Coronary artery (tissue), 2 donors: Measurements from ENCODE around the gene CMC2.

Experiments used
- DNase-seq: peaks from one replicate; pipeline ENCODE4 v3.0.0-alpha.2; 2017; ENCODE audit warnings: low spot score
- H3K27ac ChIP-seq, 2 donors: fragments of 200-600 bp; sonication (generic); one replicate each; pipeline ENCODE4 v1.5.1; 2016 to 2019
- H3K4me3 ChIP-seq: fragments of 200-600 bp; sonication (generic); 2 replicates; pipeline ENCODE4 v1.5.1; 2016; ENCODE audit warnings: mild to moderate bottlenecking, moderate library complexity
- TF ChIP-seq, protein P1 (sequence below): fragments of 200-600 bp; sonication (generic); IDR thresholded peaks from one replicate; pipeline ENCODE4 v1.5.1; 2019; ENCODE audit warnings: antibody characterized with exemption

CMC2 gene

DNA sequence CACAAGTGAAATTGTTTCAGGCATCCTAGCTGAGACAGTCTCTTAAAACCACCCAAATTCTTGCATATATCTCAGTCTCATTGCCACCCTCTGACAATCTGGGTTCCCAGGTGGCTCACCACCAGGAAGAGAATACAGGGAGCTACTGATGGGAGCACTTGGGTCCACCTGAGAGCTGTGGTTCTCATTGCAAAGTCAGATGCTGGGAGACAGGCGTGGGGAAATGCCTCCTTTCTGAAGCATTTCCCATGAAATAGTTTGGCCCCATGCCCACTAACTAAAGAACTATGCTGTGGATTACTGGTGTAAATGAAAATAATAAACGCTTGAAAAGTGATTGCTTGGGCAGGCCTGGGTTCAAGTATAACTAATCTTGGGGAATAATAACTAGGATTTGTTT, 70.3 kb downstream of the CMC2 start:
- H3K4me3 ChIP-seq, result no peak overlapping the region
- TF ChIP-seq, protein P1, sequence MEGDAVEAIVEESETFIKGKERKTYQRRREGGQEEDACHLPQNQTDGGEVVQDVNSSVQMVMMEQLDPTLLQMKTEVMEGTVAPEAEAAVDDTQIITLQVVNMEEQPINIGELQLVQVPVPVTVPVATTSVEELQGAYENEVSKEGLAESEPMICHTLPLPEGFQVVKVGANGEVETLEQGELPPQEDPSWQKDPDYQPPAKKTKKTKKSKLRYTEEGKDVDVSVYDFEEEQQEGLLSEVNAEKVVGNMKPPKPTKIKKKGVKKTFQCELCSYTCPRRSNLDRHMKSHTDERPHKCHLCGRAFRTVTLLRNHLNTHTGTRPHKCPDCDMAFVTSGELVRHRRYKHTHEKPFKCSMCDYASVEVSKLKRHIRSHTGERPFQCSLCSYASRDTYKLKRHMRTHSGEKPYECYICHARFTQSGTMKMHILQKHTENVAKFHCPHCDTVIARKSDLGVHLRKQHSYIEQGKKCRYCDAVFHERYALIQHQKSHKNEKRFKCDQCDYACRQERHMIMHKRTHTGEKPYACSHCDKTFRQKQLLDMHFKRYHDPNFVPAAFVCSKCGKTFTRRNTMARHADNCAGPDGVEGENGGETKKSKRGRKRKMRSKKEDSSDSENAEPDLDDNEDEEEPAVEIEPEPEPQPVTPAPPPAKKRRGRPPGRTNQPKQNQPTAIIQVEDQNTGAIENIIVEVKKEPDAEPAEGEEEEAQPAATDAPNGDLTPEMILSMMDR, result no peak
- no peak for DNase-seq
- H3K27ac ChIP-seq, result no peak overlapping the region

GRCh38 chr16:80935691-80936090, 71.0 kb downstream of the CMC2 start:
- H3K4me3 ChIP-seq, result no peak overlapping the region
- TF ChIP-seq, protein P1, result no peak
- no peak for DNase-seq
- no peak overlapping the region for H3K27ac ChIP-seq

GRCh38 chr16:80932708-80933095, 74.0 kb downstream of the CMC2 start:
- H3K4me3 ChIP-seq, result peak overlapping the region; percentile 64
- peak overlapping the region; percentile 38 to 79 for H3K27ac ChIP-seq
- TF ChIP-seq, protein P1, result no peak
- DNase-seq, result peak; percentile 81

DNA sequence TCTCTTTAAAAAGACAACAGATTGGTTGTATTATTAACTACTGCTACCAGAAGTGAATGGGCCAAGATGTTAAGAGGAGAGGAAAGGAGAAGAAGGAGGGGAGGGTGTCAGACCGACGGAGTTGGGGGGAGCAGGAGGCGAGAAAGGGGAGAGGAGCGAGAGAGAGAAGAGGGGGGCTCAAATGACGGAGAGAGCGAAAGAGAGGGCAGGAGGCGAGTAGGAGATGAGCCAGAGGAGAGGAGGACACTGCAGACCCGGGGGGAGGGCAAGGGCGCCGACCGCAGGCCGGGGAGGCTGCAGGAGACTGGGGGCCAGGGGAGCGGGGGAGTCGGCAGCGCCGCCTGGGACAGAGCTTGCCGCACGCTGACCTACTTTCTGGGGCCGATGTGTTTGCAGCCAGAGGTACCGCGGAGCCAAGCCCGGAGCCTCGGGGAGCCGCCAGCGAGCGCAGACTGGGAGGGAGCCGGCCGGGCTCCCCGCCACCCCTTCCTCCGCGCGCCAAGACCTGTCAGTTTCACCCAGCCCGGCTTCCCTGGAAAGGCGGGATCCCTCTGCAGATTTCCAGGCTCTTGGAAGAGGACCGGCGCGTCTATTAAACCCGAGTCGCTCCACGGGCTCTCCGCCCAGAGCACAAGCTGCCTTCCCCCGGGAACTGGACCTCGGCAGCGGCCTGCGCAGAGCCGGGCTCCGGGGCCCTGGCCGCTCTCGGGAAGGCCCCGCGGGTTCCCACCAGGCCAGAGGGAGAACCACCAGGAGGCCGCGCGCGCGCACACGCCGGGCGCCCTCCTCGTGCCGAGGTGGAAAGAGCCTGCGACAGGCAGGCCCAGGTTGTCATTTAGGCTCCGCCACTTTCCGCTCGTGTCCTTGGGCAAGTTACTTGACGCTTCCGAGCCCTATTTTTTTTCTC, 74.6 kb downstream of the CMC2 start:
- peak overlapping the region; percentile 64 for H3K4me3 ChIP-seq
- TF ChIP-seq, protein P1, result no peak
- peak overlapping the region; percentile 38 to 79 for H3K27ac ChIP-seq
- DNase-seq, result peak; percentile 77

- TF ChIP-seq, protein P1, result no peak
- Histone ChIP-seq H3K27ac (no peak overlapping the region), H3K4me3 (no peak overlapping the region)
- no peak for DNase-seq
These were observed 82.2 kb downstream of the CMC2 start for GRCh38 chr16:80924372-80924978.

GRCh38 chr16:80923356-80923755, 83.3 kb downstream of the CMC2 start:
- Histone ChIP-seq H3K27ac (no peak overlapping the region), H3K4me3 (no peak overlapping the region)
- TF ChIP-seq, protein P1, result no peak
- no peak for DNase-seq
